ENCODE measurements around the gene KIF21B.

The KIF21B gene

GRCh38 chr1:200981278-200981677, 42.2 kb downstream of the KIF21B start:
- no peak for DNase-seq (ENCODE audit: low read depth, low spot score)
- Histone ChIP-seq H3K4me3 (ENCODE audit: low read length) (no peak overlapping the region), H3K36me3 (ENCODE audit: control insufficient read depth, insufficient read depth, low read length) (peaks cover 9% of the 10 kb centered on the region), H3K27ac (ENCODE audit: low read length) (no peak overlapping the region), H3K27me3 (ENCODE audit: control insufficient read depth, insufficient read depth, low read length) (no peaks in the 10 kb centered on the region), H3K4me1 (ENCODE audit: control insufficient read depth, insufficient read depth, low read length) (no peaks in the 10 kb centered on the region), H3K9me3 (ENCODE audit: control insufficient read depth, insufficient read depth, low read length) (no peaks in the 10 kb centered on the region)
- no CpG with 5 or more reads among the region's 4 CpGs for WGBS (ENCODE audit: insufficient coverage, insufficient read length)

- Histone ChIP-seq H3K4me1 (ENCODE audit: control insufficient read depth, insufficient read depth, low read length) (no peaks in the 10 kb centered on the region), H3K9me3 (ENCODE audit: control insufficient read depth, insufficient read depth, low read length) (no peaks in the 10 kb centered on the region), H3K36me3 (ENCODE audit: control insufficient read depth, insufficient read depth, low read length) (peaks cover 9% of the 10 kb centered on the region), H3K27me3 (ENCODE audit: control insufficient read depth, insufficient read depth, low read length) (no peaks in the 10 kb centered on the region), H3K4me3 (ENCODE audit: low read length) (no peak overlapping the region), H3K27ac (ENCODE audit: low read length) (no peak overlapping the region)
- no CpG with 5 or more reads among the region's 10 CpGs for WGBS (ENCODE audit: insufficient coverage, insufficient read length)
- DNase-seq (ENCODE audit: low read depth, low spot score), result no peak
Observed at GRCh38 chr1:200980873-200981272, 42.6 kb downstream of the KIF21B start.

GRCh38 chr1:200980452-200980772, 43.1 kb downstream of the KIF21B start:
- no CpG with 5 or more reads among the region's 2 CpGs for WGBS (ENCODE audit: insufficient coverage, insufficient read length)
- H3K9me3 ChIP-seq (ENCODE audit: control insufficient read depth, insufficient read depth, low read length), result no peaks in the 10 kb centered on the region
- no peak overlapping the region for H3K27ac ChIP-seq (ENCODE audit: low read length)
- no peaks in the 10 kb centered on the region for H3K27me3 ChIP-seq (ENCODE audit: control insufficient read depth, insufficient read depth, low read length)
- no peak for DNase-seq (ENCODE audit: low read depth, low spot score)
- no peak overlapping the region for H3K4me3 ChIP-seq (ENCODE audit: low read length)
- H3K36me3 ChIP-seq (ENCODE audit: control insufficient read depth, insufficient read depth, low read length), result peaks cover 9% of the 10 kb centered on the region
- no peaks in the 10 kb centered on the region for H3K4me1 ChIP-seq (ENCODE audit: control insufficient read depth, insufficient read depth, low read length)

GRCh38 chr1:200979574-200980451, 43.7 kb downstream of the KIF21B start:
- Histone ChIP-seq H3K27ac (ENCODE audit: low read length) (no peak overlapping the region), H3K4me1 (ENCODE audit: control insufficient read depth, insufficient read depth, low read length) (no peaks in the 10 kb centered on the region), H3K9me3 (ENCODE audit: control insufficient read depth, insufficient read depth, low read length) (no peaks in the 10 kb centered on the region), H3K27me3 (ENCODE audit: control insufficient read depth, insufficient read depth, low read length) (no peaks in the 10 kb centered on the region), H3K36me3 (ENCODE audit: control insufficient read depth, insufficient read depth, low read length) (peaks cover 9% of the 10 kb centered on the region), H3K4me3 (ENCODE audit: low read length) (no peak overlapping the region)
- no CpG with 5 or more reads among the region's 13 CpGs for WGBS (ENCODE audit: insufficient coverage, insufficient read length)
- peak; percentile 60 for DNase-seq (ENCODE audit: low read depth, low spot score)

DNA sequence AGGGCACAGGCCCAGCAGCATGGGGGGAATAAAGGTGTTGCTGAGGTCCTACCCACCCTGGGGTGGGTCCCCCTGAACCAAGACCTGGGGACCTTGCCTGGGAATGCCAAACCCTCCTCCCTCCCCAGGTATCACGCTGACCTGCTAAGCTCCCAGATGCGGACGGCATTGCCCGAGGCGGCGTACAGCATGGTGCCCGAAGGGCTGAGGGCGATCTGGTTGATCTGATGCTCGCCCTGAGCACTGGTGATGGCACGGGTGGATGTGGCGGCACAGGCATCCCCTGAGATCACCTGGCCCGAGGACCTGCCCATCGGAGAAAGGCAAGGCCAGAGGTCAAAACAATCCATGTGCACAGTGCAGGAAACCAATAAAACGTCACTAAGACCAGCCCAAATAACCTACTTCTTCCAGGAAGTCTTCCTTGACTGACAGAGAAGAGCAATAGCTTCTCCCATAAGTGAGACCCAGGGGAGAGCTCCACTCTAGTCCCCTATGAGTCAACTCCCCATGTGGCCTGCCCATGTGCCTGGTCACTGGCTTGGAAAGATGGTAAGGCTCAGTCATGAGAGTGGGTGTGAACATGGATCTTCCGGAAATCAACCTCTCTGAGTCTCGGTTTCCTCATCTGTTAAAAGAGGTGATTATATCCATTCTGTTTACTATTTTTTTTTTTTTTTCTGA, 46.3 kb downstream of the KIF21B start:
- no peak overlapping the region for H3K27ac ChIP-seq (ENCODE audit: low read length)
- no peak for DNase-seq (ENCODE audit: low read depth, low spot score)
- H3K36me3 ChIP-seq (ENCODE audit: control insufficient read depth, insufficient read depth, low read length), result peaks cover 13% of the 10 kb centered on the region
- H3K4me1 ChIP-seq (ENCODE audit: control insufficient read depth, insufficient read depth, low read length), result no peaks in the 10 kb centered on the region; the same call in 1 of the 2 replicates
- no peaks in the 10 kb centered on the region for H3K9me3 ChIP-seq (ENCODE audit: control insufficient read depth, insufficient read depth, low read length)
- no CpG with 5 or more reads among the region's 16 CpGs for WGBS (ENCODE audit: insufficient coverage, insufficient read length)
- no peaks in the 10 kb centered on the region for H3K27me3 ChIP-seq (ENCODE audit: control insufficient read depth, insufficient read depth, low read length)
- no peak overlapping the region for H3K4me3 ChIP-seq (ENCODE audit: low read length)

DNA sequence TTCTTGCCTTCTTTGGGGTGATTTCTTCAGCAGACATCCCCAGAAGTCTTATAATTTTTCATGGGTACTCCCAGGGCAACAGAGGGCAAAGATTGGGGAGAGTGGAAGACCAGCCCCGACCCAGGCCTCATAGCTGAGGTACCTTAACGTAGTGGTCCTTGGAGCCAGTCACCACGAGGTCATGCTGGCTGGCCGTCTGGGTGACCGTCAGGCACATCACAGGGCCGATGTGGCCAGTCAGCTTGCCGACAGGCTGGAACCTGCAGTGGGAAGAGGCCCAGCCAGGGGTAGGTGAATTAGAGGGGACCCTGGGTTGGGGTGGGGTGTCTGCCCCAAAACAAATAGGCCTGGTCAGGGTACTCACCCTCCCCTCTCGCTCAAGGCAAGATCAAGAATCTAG, 46.9 kb downstream of the KIF21B start:
- Histone ChIP-seq H3K4me3 (ENCODE audit: low read length) (no peak overlapping the region), H3K9me3 (ENCODE audit: control insufficient read depth, insufficient read depth, low read length) (no peaks in the 10 kb centered on the region), H3K4me1 (ENCODE audit: control insufficient read depth, insufficient read depth, low read length) (no peaks in the 10 kb centered on the region; the same call in 1 of the 2 replicates), H3K36me3 (ENCODE audit: control insufficient read depth, insufficient read depth, low read length) (peaks cover 13% of the 10 kb centered on the region), H3K27ac (ENCODE audit: low read length) (no peak overlapping the region), H3K27me3 (ENCODE audit: control insufficient read depth, insufficient read depth, low read length) (no peaks in the 10 kb centered on the region)
- no peak for DNase-seq (ENCODE audit: low read depth, low spot score)
- WGBS (ENCODE audit: insufficient coverage, insufficient read length), result no CpG with 5 or more reads among the region's 8 CpGs

DNA sequence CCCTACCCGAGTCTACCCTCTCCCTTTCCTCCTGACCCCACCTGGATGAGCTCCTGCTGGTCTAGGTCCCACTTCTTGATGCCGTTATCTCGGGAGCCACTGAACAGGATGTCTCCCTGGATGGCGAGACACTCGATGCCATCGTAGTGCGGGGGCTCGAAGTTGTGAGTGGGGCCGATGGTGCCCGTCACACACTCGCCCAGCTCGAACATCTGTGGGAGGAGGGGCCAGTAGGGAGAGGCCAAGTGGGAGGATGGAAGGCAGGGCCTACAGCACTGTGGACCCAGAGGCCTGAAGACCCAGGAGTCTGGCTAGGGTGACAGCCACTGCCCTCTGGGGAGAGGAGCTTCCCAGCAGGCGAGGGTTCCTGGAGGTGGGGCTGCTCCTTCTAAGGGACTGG, 48.1 kb downstream of the KIF21B start:
- no CpG with 5 or more reads among the region's 13 CpGs for WGBS (ENCODE audit: insufficient coverage, insufficient read length)
- no peak for DNase-seq (ENCODE audit: low read depth, low spot score)
- no peaks in the 10 kb centered on the region; the same call in 1 of the 2 replicates for H3K4me1 ChIP-seq (ENCODE audit: control insufficient read depth, insufficient read depth, low read length)
- no peaks in the 10 kb centered on the region for H3K27me3 ChIP-seq (ENCODE audit: control insufficient read depth, insufficient read depth, low read length)
- H3K4me3 ChIP-seq (ENCODE audit: low read length), result no peak overlapping the region
- H3K36me3 ChIP-seq (ENCODE audit: control insufficient read depth, insufficient read depth, low read length), result peaks cover 11% of the 10 kb centered on the region
- no peak overlapping the region for H3K27ac ChIP-seq (ENCODE audit: low read length)
- H3K9me3 ChIP-seq (ENCODE audit: control insufficient read depth, insufficient read depth, low read length), result no peaks in the 10 kb centered on the region

GRCh38 chr1:200974711-200975110, 48.8 kb downstream of the KIF21B start:
- peaks cover 9% of the 10 kb centered on the region; the same call in 1 of the 2 replicates for H3K36me3 ChIP-seq (ENCODE audit: control insufficient read depth, insufficient read depth, low read length)
- no peak overlapping the region for H3K27ac ChIP-seq (ENCODE audit: low read length)
- no CpG with 5 or more reads among the region's 12 CpGs for WGBS (ENCODE audit: insufficient coverage, insufficient read length)
- H3K27me3 ChIP-seq (ENCODE audit: control insufficient read depth, insufficient read depth, low read length), result no peaks in the 10 kb centered on the region
- DNase-seq (ENCODE audit: low read depth, low spot score), result no peak
- H3K4me3 ChIP-seq (ENCODE audit: low read length), result no peak overlapping the region
- H3K4me1 ChIP-seq (ENCODE audit: control insufficient read depth, insufficient read depth, low read length), result no peaks in the 10 kb centered on the region; the same call in 1 of the 2 replicates
- no peaks in the 10 kb centered on the region for H3K9me3 ChIP-seq (ENCODE audit: control insufficient read depth, insufficient read depth, low read length)

DNA sequence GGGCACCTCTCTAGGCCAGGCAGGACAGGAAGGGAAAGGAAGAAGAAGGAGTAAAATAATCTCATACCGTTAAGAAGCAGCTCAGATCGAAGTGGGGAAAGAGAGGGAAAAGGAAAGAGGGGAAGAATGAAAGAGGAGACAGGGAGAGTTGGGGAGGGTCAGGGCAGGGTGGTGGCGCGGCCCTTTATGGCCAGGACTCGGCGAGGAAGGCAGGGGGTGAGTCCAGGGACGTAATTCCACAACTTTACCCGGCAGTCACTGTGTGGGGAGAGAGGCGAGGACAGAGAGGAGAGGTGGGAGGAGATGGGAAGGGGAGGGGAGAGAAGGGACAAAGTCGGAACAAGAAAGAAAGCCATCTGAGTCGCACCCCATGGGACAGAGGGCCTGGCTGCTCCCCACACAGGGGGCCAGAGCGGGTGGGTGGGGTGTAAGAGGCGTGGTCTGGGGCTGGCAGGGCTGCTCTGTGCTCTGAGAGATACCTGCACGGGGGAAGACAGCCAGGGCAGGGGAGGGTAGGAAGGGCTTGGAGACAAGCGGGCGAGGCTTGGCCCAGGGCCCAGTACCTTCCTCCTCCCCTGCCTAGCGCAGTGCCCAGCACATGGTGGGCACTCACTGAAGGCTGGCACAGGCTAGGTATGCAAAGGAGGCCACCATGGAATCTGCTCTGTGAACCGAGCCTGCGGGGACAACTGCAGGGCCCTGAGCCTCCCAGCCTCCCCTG, 49.4 kb downstream of the KIF21B start:
- Histone ChIP-seq H3K36me3 (ENCODE audit: control insufficient read depth, insufficient read depth, low read length) (peaks cover 9% of the 10 kb centered on the region; the same call in 1 of the 2 replicates), H3K9me3 (ENCODE audit: control insufficient read depth, insufficient read depth, low read length) (no peaks in the 10 kb centered on the region), H3K4me3 (ENCODE audit: low read length) (no peak overlapping the region), H3K4me1 (ENCODE audit: control insufficient read depth, insufficient read depth, low read length) (no peaks in the 10 kb centered on the region; the same call in 1 of the 2 replicates), H3K27ac (ENCODE audit: low read length) (no peak overlapping the region), H3K27me3 (ENCODE audit: control insufficient read depth, insufficient read depth, low read length) (no peaks in the 10 kb centered on the region)
- WGBS (ENCODE audit: insufficient coverage, insufficient read length), result no CpG with 5 or more reads among the region's 19 CpGs
- DNase-seq (ENCODE audit: low read depth, low spot score), result no peak

DNA sequence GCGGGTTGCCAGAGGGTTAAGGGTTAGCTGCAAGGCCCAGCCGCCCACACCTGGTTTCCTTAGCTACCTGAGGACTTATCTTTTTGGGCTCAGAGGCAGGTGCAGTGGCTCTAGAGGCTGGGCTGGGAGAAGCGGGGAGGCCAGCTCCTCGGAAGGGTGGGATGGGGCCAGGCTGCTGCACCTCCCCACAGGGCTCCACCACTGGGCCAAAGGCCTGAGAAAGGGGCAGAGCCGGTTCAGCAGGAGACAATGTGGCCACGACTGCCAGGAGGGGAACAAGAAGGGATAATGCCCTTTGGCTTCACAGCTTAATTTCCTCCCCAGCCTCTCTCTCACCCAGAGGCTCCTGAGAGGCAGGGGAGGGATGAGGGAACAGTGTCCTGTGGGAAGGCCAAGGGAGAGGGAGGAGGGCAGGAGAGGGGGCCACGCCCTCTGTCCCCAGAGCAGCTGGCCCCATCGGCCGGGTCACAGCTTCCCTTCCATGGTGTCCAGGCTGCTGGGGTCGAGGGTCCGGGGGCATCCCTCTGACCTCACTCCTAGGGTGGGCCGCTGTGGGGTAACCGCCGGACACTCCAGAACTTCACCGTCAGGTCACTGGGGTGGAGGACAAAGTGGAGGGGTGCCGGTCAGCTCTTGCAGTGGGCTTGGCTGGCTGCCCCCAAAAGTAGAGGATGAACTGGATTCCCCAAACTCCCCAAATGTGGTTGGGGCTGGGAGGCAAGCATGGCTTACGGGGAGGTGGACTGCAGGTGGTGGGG, 50.4 kb downstream of the KIF21B start:
- H3K4me3 ChIP-seq (ENCODE audit: low read length), result no peak overlapping the region
- WGBS (ENCODE audit: insufficient coverage, insufficient read length), result no CpG with 5 or more reads among the region's 17 CpGs

More for the DNA sequence above, 50.4 kb downstream of the KIF21B start:
- peaks cover 9% of the 10 kb centered on the region; the same call in 1 of the 2 replicates for H3K36me3 ChIP-seq (ENCODE audit: control insufficient read depth, insufficient read depth, low read length)
- no peak overlapping the region for H3K27ac ChIP-seq (ENCODE audit: low read length)
- H3K27me3 ChIP-seq (ENCODE audit: control insufficient read depth, insufficient read depth, low read length), result no peaks in the 10 kb centered on the region
- no peak for DNase-seq (ENCODE audit: low read depth, low spot score)
- H3K4me1 ChIP-seq (ENCODE audit: control insufficient read depth, insufficient read depth, low read length), result no peaks in the 10 kb centered on the region; the same call in 1 of the 2 replicates
- H3K9me3 ChIP-seq (ENCODE audit: control insufficient read depth, insufficient read depth, low read length), result no peaks in the 10 kb centered on the region

Data from iPS DF 6.9 (cell line).